ENCODE results near the gene OR10T2.
"Not testable (repeated sequence)": the region's sequence is repeated elsewhere in the genome, so short reads cannot be mapped to it uniquely, and the experiment has no call there.

OR10T2 gene, protein sequence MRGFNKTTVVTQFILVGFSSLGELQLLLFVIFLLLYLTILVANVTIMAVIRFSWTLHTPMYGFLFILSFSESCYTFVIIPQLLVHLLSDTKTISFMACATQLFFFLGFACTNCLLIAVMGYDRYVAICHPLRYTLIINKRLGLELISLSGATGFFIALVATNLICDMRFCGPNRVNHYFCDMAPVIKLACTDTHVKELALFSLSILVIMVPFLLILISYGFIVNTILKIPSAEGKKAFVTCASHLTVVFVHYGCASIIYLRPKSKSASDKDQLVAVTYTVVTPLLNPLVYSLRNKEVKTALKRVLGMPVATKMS

DNA sequence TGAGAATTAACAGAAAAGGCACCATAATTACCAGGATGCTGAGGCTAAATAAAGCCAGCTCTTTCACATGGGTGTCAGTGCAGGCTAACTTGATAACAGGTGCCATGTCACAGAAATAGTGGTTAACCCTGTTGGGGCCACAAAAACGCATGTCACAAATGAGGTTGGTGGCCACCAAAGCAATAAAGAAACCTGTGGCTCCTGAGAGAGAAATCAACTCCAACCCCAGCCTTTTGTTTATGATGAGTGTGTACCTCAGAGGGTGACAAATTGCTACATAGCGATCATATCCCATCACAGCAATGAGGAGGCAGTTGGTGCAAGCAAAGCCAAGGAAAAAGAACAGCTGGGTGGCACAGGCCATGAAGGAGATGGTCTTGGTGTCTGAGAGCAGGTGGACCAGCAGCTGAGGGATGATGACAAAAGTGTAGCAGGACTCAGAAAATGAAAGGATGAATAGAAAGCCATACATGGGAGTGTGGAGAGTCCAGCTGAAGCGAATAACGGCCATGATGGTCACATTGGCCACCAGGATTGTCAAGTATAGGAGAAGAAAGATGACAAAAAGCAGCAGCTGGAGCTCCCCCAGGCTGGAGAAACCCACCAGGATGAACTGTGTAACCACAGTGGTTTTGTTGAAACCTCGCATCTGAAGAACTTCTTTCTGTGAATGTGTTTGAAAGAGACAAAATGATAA lies at the start of gene OR10T2:
Gene OR10T2, minus strand, starts transcription at position 649 of the 697 bp plus-strand sequence. Its CDS starts 0 bp downstream, at position 649.
- no peaks in the 10 kb centered on the region for H3K36me3 Mint-ChIP-seq (ENCODE audit: low read depth)
- H3K9me3 Mint-ChIP-seq, result no peaks in the 10 kb centered on the region
- DNase-seq (no peak), ATAC-seq (peak; percentile 43)
- no peak within 1 kb of the TSS for H3K4me3 Mint-ChIP-seq
- peaks cover 8% of the 10 kb centered on the region for H3K4me1 Mint-ChIP-seq
- peaks cover 22% of the 10 kb centered on the region for H3K27me3 Mint-ChIP-seq
- H3K27ac Mint-ChIP-seq, result no peak within 1 kb of the TSS

DNA sequence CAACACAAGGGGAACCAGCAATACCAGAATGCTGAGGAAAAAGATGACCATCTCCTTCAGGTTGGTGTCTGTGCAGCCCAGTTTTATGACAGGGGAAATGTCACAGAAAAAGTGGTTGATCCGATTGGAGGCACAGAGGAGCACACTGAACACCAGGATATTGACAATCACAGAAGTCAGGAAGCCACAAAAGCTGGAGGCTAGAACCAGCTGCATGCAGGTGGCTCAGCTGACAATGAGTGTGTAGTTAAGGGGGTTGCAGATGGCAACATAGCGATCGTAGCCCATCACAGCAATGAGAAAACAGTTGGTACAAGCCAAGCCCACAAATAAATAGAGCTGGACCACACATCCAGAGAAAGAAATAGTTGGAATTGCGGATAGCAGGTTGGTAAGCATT lies 46.1 kb upstream of the OR10T2 start:
- Mint-ChIP-seq H3K36me3 (ENCODE audit: low read depth) (no peaks in the 10 kb centered on the region), H3K27ac (no peak overlapping the region), H3K27me3 (peaks cover 19% of the 10 kb centered on the region), H3K9me3 (no peaks in the 10 kb centered on the region), H3K4me3 (no peak overlapping the region), H3K4me1 (no peaks in the 10 kb centered on the region)
- ATAC-seq, result no peak
- DNase-seq, result no peak

DNA sequence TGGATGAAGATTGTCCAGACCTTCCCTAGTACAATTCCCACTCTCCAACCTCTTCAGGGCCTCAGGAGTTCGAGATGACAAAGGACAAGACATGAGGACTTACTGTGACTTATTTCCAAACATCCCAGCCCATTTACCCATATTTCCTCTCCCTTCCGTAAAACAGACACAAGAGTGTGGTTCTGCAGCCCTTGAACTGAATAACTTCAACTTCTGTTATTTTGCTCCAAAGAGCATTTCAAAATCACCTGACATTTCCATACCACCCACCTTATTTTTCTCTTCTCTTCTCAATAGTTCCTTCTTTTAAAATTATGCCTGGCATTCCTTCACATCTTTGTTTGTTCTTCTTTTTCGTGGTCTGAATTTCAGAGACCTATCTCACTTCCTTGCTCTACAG lies 35.5 kb upstream of the OR10T2 start:
- ATAC-seq (no peak), DNase-seq (no peak)
- no peak overlapping the region for H3K4me3 Mint-ChIP-seq
- peaks cover 34% of the 10 kb centered on the region for H3K27me3 Mint-ChIP-seq
- no peaks in the 10 kb centered on the region for H3K4me1 Mint-ChIP-seq
- H3K36me3 Mint-ChIP-seq (ENCODE audit: low read depth), result no peaks in the 10 kb centered on the region
- peaks cover 12% of the 10 kb centered on the region for H3K9me3 Mint-ChIP-seq
- H3K27ac Mint-ChIP-seq, result no peak overlapping the region

DNA sequence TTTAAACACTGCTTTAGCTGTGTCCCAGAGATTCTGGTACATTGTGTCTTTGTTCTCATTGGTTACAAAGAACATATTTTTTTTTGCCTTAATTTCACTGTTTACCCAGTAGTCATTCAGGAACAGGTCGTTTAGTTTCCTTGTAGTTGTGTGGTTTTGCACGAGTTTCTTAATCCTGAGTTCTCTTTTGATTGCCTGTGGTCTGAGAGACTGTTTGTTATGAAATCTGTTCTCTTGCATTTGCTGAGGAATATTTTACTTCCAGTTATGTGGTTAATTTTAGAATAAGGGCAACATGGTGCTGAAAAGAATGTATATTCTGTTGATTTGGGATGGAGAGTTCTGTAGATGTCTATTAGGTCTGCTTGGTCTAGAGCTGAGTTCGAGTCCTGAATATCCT lies 30.9 kb upstream of the OR10T2 start:
- ATAC-seq; H3K36me3 Mint-ChIP-seq (ENCODE audit: low read depth); H3K27ac Mint-ChIP-seq; DNase-seq; H3K4me3 Mint-ChIP-seq; H3K4me1 Mint-ChIP-seq: not testable (repeated sequence)
- peaks cover 29% of the 10 kb centered on the region for H3K27me3 Mint-ChIP-seq
- H3K9me3 Mint-ChIP-seq, result peaks cover 12% of the 10 kb centered on the region

DNA sequence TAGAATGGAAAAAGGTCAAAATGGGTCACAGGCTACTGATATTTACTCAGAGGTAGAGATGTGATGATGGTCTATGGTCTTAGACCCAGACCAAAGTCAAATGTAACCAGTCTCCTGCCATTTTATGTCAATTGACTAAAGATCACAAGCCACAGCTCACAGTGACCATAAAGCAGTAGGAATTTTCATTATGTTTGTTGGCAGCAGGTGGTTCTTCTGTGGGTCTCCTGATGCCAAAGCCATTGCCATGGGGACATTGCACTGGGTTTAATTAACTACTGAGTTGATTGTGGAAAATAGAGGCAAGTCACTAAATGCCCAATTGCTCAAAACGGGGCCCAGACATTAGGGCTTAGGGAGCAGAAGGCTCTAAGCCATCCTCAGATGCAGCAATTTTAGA lies 26.9 kb upstream of the OR10T2 start, which contains the start of gene OR10K2:
Gene OR10K2, minus strand, starts transcription at position 101 of the 400 bp plus-strand sequence. CDS start 5,371 bp downstream, outside the sequence.
- H3K27ac Mint-ChIP-seq, result no peak within 1 kb of the TSS

DNA sequence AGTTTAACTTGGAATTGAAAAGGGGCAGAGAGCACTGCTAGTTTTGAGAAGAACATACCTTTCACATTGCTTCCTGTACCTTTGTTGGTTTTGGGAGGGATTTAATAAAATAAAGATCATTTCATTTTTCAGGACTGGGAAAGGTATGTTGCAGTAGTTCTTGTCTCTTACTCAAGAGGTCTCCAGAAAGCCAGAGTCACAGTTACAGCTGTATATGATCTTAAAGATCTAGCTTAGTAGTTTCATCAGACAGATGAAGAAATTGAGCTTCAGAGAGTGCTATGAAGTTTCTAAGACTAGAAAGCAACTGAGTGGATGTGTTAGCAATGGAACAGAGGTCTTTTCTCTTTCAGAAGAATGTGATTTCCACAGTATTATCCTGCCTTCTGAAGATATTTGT lies 25.8 kb upstream of the OR10T2 start:
- H3K9me3 Mint-ChIP-seq, result peaks cover 3% of the 10 kb centered on the region
- DNase-seq (no peak), ATAC-seq (no peak)
- no peaks in the 10 kb centered on the region for H3K4me1 Mint-ChIP-seq
- peaks cover 10% of the 10 kb centered on the region for H3K27me3 Mint-ChIP-seq
- H3K27ac Mint-ChIP-seq, result no peak overlapping the region
- H3K4me3 Mint-ChIP-seq, result no peak overlapping the region
- H3K36me3 Mint-ChIP-seq (ENCODE audit: low read depth), result peaks cover 2% of the 10 kb centered on the region

More for the DNA sequence above, 26.9 kb upstream of the OR10T2 start, which contains the start of gene OR10K2:
- ATAC-seq (no peak), DNase-seq (no peak)
- peaks cover 10% of the 10 kb centered on the region for H3K27me3 Mint-ChIP-seq
- H3K9me3 Mint-ChIP-seq, result peaks cover 6% of the 10 kb centered on the region
- H3K4me3 Mint-ChIP-seq, result no peak within 1 kb of the TSS
- H3K4me1 Mint-ChIP-seq, result no peaks in the 10 kb centered on the region
- H3K36me3 Mint-ChIP-seq (ENCODE audit: low read depth), result peaks cover 2% of the 10 kb centered on the region

DNA sequence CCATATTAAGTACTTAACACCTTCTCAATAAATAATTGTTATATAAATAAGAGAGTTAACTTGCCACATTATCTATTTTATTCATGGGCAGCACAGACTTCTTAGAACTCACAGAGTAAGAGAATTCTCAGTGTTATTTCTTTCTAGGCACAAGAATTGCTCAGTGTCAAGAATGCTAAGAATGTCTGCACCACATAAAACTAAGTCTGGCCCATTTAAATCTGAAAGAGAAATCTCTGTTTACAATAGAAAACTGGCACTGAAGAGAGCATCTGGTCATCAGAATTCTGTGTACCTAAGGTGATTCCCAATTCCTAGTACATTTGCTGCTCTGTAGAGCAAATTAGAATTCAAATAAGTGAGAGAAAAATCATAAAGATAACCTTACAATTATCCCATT lies 22.9 kb upstream of the OR10T2 start:
- Mint-ChIP-seq H3K27me3 (peaks cover 8% of the 10 kb centered on the region), H3K27ac (no peak overlapping the region), H3K4me3 (no peak overlapping the region), H3K4me1 (no peaks in the 10 kb centered on the region), H3K9me3 (no peaks in the 10 kb centered on the region), H3K36me3 (ENCODE audit: low read depth) (no peaks in the 10 kb centered on the region)
- DNase-seq (no peak), ATAC-seq (no peak)

DNA sequence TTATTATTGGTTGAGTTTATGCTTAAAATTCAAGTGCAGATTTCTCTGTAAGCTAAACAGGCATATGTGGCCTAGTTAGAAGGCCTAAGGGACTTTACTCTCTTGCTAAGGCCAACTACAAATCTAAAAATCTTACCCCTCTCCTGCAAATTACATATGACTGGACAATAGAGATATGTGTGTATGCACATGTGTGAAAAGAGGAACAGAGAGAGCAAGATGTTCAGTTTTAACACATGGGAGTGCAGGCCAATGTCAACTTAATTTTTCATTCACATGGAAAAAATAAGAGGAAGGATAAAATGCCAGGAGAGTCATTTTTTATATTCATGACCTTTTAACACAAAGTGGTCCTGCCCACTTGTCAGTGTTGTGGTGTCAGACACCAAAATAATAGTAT lies 18.3 kb upstream of the OR10T2 start:
- H3K36me3 Mint-ChIP-seq (ENCODE audit: low read depth), result no peaks in the 10 kb centered on the region
- H3K27me3 Mint-ChIP-seq, result peaks cover 8% of the 10 kb centered on the region
- H3K27ac Mint-ChIP-seq, result no peak overlapping the region
- DNase-seq (no peak), ATAC-seq (no peak)
- H3K9me3 Mint-ChIP-seq, result no peaks in the 10 kb centered on the region
- H3K4me1 Mint-ChIP-seq, result no peaks in the 10 kb centered on the region
- H3K4me3 Mint-ChIP-seq, result no peak overlapping the region

DNA sequence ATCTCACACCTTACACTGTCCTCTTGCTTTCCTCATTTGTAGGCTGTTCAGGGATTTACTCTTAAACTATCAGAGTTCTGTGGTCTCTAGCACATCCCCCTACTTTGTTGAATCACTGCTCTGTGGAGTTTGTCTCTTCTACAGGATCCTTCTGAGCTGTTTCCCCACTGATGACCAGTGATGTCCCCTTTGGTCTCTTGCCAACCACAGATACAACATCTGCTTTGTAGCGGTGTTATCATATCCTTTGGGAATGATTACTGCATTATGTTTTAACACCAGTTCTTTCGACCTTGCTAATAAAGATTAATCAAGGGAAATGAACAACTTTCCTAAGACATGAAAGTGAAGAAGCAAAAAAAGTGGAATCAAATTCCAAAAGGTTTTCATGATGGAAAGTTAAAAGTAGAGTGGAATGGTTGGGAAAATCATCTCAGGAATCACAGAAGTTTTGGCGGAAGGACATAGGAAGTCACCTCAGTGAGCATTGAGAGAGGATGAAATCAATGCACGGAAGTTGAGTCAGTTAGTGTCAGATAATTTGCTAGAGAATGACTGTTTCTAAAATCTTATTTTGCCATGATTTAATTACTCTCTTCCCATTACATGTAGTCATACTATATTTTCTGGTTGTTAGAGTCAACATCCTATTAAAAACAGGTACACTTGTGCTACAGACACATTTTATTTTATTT lies 15.5 kb upstream of the OR10T2 start:
- no peak overlapping the region for H3K4me3 Mint-ChIP-seq

DNA sequence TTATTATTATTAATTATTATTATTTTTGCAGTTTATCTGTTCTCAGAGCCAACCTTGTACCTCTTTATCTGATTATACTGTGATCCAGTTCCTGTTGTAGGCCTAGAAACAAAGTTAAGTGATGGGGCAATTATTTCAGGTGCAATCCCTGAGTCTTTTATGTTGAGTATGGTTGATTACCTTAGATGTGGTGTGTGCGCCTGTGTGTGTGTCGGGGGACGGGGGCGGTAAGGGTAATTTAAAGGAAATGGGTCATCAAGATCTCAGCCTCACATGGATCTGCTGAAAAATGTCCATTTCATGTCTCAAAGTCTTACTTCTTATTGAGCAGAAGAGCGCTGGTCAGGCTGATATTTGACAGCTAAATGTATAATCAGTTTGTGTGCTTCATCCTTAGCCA lies 7.8 kb upstream of the OR10T2 start:
- Mint-ChIP-seq H3K36me3 (ENCODE audit: low read depth) (no peaks in the 10 kb centered on the region), H3K4me3 (no peak overlapping the region), H3K9me3 (no peaks in the 10 kb centered on the region), H3K27ac (no peak overlapping the region), H3K4me1 (no peaks in the 10 kb centered on the region), H3K27me3 (peaks cover 6% of the 10 kb centered on the region)
- no peak for ATAC-seq
- no peak for DNase-seq

More for the DNA sequence above, 15.5 kb upstream of the OR10T2 start:
- no peaks in the 10 kb centered on the region for H3K36me3 Mint-ChIP-seq (ENCODE audit: low read depth)
- ATAC-seq, result no peak
- no peaks in the 10 kb centered on the region for H3K9me3 Mint-ChIP-seq
- H3K27ac Mint-ChIP-seq, result no peak overlapping the region
- H3K27me3 Mint-ChIP-seq, result peaks cover 2% of the 10 kb centered on the region
- no peaks in the 10 kb centered on the region for H3K4me1 Mint-ChIP-seq
- DNase-seq, result no peak

DNA sequence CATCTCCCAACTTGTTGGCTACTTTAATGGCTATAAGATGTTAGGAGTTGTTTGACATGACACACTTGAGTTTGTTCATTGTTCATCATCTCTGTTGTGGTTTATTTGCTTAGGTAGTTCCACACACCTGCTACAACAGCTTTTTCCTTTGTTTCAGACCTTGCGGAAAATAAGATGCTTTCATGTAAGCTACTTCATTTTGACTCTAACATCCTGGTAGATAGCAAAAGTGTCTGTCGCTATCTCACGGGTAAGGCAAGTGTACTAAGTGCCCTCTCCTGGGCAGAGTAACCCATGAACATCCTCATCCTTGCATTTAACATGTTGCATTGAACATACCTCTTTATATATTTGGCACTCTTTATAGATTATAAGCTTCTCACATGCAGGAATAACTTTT lies 1.6 kb upstream of the OR10T2 start:
- no peaks in the 10 kb centered on the region for H3K36me3 Mint-ChIP-seq (ENCODE audit: low read depth)
- no peak overlapping the region for H3K4me3 Mint-ChIP-seq
- ATAC-seq (no peak), DNase-seq (no peak)
- H3K9me3 Mint-ChIP-seq, result no peaks in the 10 kb centered on the region
- H3K27ac Mint-ChIP-seq, result no peak overlapping the region
- H3K4me1 Mint-ChIP-seq, result peaks cover 5% of the 10 kb centered on the region
- peaks cover 19% of the 10 kb centered on the region for H3K27me3 Mint-ChIP-seq

DNA sequence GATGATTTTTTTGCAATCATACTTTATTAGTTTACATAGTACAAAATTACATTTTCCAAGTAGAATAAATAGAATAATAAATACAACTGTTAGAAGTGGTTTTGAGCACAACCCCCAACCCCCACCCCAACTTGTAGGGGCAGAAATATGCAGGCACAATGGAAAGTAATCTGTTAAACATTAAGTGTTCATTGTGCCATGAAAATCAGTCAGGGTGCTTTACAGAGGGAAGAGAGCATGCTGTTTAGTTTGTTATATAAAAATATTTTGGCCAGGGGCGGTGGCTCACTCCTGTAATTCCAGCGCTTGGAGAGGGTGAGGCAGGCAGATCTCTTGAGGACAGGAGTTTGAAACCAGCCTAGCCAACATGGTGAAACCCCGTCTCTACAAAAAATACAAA lies 2.6 kb downstream of the OR10T2 start:
- Mint-ChIP-seq H3K27ac (no peak overlapping the region), H3K4me3 (no peak overlapping the region), H3K36me3 (ENCODE audit: low read depth) (no peaks in the 10 kb centered on the region), H3K4me1 (peaks cover 8% of the 10 kb centered on the region), H3K27me3 (peaks cover 22% of the 10 kb centered on the region), H3K9me3 (no peaks in the 10 kb centered on the region)
- DNase-seq (no peak), ATAC-seq (no peak)

DNA sequence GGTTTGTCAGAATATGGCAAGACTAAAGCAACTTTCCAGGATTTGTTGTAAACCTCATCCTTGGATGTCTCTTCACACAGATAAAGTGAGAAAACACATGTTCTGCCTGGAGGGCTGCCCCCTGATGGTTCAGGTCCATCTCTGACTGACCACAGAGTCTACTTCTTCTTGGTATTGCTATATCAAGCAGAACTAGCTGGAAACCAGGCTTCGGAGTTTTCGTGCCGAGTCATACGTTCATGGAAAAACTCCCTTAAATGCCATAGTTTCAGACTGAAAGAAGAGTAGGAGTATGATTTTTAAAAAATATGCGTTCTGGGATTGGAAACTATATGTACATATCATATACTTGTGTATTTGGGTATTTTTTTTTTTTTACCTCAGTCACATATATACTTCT lies 5.8 kb downstream of the OR10T2 start:
- peaks cover 4% of the 10 kb centered on the region for H3K4me1 Mint-ChIP-seq

DNA sequence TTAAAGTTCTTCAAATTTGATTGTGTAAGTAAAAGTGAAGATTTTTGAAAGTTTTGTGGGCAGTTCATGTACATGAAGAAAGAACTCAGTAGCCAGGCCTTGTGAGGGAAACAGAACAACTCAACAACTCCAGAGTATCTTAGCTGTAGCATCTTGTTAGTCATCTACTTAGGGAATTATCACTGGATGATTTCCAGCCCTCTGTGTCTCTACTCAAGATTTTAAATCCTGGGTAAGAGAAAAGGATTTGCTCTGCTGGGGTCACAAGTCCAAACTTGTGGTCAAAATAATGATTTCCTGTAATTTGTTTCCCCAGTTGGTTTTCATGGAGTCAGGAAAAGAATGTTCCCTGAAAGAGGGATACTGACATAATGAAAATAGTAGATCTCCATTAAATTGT lies 8.2 kb downstream of the OR10T2 start:
- H3K4me1 Mint-ChIP-seq, result peaks cover 3% of the 10 kb centered on the region
- peaks cover 13% of the 10 kb centered on the region for H3K27me3 Mint-ChIP-seq
- no peaks in the 10 kb centered on the region for H3K9me3 Mint-ChIP-seq
- no peak for ATAC-seq
- no peak overlapping the region for H3K4me3 Mint-ChIP-seq
- no peak overlapping the region for H3K27ac Mint-ChIP-seq
- peaks cover 2% of the 10 kb centered on the region for H3K36me3 Mint-ChIP-seq (ENCODE audit: low read depth)
- DNase-seq, result no peak

More for the DNA sequence above, 5.8 kb downstream of the OR10T2 start:
- Mint-ChIP-seq H3K4me3 (no peak overlapping the region), H3K9me3 (no peaks in the 10 kb centered on the region), H3K27me3 (peaks cover 13% of the 10 kb centered on the region), H3K36me3 (ENCODE audit: low read depth) (no peaks in the 10 kb centered on the region), H3K27ac (no peak overlapping the region)
- DNase-seq (no peak), ATAC-seq (no peak)

DNA sequence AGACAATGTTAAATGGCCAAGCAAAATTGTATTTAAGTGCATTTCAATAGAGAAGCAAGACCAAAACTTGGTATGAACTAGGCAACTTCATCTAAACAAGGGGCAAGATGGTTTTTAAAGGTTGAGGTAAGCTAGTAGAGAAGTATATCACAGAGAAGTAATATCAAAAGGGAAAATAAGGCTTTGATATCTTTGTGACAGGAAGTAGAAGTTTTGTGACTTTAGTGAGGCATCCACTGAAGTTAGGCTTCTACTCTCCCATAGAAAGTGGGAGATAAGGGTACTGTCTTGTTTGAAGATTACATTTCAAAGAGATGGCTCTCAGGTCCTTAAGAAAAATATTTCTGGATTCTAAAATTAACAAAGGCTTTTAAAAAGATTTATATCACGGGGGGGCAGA lies 8.9 kb downstream of the OR10T2 start:
- no peak for ATAC-seq

More for the DNA sequence above, 8.9 kb downstream of the OR10T2 start:
- peaks cover 2% of the 10 kb centered on the region for H3K36me3 Mint-ChIP-seq (ENCODE audit: low read depth)
- no peaks in the 10 kb centered on the region for H3K9me3 Mint-ChIP-seq
- no peak overlapping the region for H3K4me3 Mint-ChIP-seq
- H3K27ac Mint-ChIP-seq, result no peak overlapping the region
- peaks cover 12% of the 10 kb centered on the region for H3K27me3 Mint-ChIP-seq
- H3K4me1 Mint-ChIP-seq, result peaks cover 3% of the 10 kb centered on the region
- no peak for DNase-seq

Data from activated naive CD8-positive, alpha-beta T cell treated with anti-CD3 and anti-CD28 coated beads, Interleukin-2, amount 50 U/mL, for 24 hours (primary cell).